ENCODE data around the gene NOL7. TPM values are rescaled to one million over a fixed set of nuclear protein-coding genes. Genes with fewer than 3 reads are reported as not detected.

The NOL7 gene
- 103 and 104 TPM in 2 replicates for total RNA-seq

DNA sequence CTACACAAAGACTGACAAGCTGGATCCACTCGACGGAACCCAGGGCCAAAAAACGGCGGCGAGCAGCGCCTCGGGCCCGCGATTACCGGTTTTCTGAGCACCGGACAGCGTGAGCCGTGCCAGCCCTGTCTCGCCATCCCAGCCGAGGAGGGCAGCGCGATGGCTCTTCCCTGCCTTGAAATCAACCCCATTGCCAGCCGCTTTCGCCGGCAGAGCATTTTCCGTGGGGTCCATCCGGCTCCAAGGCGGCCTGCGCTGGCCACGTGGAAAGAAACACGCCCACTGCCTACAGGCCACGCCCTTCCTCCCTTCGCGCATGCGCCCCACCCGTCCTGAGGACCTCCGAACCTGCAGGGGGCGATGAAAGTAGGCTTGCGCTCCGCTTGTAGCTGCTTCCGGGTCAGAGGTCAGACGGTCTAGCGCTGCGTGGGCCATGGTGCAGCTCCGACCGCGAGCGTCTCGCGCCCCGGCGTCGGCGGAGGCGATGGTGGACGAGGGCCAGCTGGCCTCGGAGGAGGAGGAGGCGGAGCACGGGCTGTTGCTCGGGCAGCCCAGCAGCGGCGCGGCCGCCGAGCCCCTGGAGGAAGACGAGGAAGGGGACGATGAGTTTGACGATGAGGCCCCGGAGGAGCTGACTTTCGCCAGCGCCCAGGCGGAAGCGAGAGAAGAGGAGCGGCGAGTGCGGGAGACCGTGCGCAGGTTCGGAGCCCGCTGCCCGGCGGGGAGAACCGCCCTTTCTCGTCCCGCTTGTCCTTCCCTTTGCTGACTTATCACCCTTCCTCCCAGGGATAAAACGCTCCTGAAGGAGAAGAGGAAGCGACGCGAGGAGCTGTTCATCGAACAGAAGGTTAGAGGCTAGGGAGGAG, at the start of gene NOL7:
Gene NOL7 (plus strand): TSS at position 410 of the 866 bp plus-strand sequence. CDS start 24 bp downstream, at position 434.
- Mint-ChIP-seq H3K27ac (peak within 1 kb of the TSS; percentile 96), H3K27me3 (no peaks in the 10 kb centered on the region), H3K9me3 (no peaks in the 10 kb centered on the region), H3K4me3 (peak within 1 kb of the TSS; percentile 92), H3K4me1 (peaks cover 33% of the 10 kb centered on the region), H3K36me3 (ENCODE audit: low read depth) (peaks cover 39% of the 10 kb centered on the region)
- intact Hi-C loops (cut with micrococcal nuclease) = loop anchor here (1.0 kb wide), 5 partner anchors 41 to 287 kb away; partner anchors contain the start of genes MCUR1, SIRT5 and TBC1D7
- DNase-seq = peak; percentile 100

GRCh38 chr6:13565921-13566320, 49.2 kb upstream of the NOL7 start:
- intact Hi-C loops (cut with micrococcal nuclease) = no loop called here
- no peak for DNase-seq
- Mint-ChIP-seq H3K27me3 (peaks cover 17% of the 10 kb centered on the region), H3K27ac (no peak overlapping the region), H3K36me3 (ENCODE audit: low read depth) (no peaks in the 10 kb centered on the region), H3K4me3 (no peak overlapping the region), H3K4me1 (no peaks in the 10 kb centered on the region), H3K9me3 (no peaks in the 10 kb centered on the region)

- DNase-seq = no peak
- Mint-ChIP-seq H3K9me3 (no peaks in the 10 kb centered on the region), H3K27ac (no peak overlapping the region), H3K4me1 (no peaks in the 10 kb centered on the region), H3K4me3 (no peak overlapping the region), H3K36me3 (ENCODE audit: low read depth) (no peaks in the 10 kb centered on the region), H3K27me3 (peaks cover 17% of the 10 kb centered on the region)
- intact Hi-C loops (cut with micrococcal nuclease) = no loop called here
Observed at GRCh38 chr6:13566500-13566899, 48.6 kb upstream of the NOL7 start.

- Mint-ChIP-seq H3K9me3 (no peaks in the 10 kb centered on the region), H3K4me3 (no peak overlapping the region), H3K27me3 (peaks cover 17% of the 10 kb centered on the region), H3K4me1 (peaks cover 3% of the 10 kb centered on the region), H3K36me3 (ENCODE audit: low read depth) (no peaks in the 10 kb centered on the region), H3K27ac (no peak overlapping the region)
- intact Hi-C loops (cut with micrococcal nuclease) = no loop called here
- no peak for DNase-seq
Observed at GRCh38 chr6:13568970-13569369, 46.2 kb upstream of the NOL7 start.

DNA sequence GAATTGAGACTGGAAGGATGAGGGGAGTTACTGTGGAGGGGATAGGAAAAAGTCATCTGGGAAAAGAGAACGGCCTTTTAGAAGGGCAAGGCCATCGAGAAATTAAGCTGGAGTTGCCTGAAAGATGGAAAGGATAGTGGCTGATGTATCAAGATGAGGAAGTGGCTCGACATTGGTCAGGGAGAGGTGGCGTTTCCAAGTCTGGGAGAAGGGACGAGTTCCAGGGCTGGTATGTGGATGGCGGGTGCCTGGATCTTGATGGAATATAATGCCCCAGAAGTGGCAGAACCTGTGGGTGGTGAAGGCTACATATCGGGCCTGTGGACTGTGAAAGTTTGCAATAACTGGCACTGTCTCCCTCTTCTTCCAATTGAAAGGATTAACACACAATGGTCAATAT, 42.9 kb upstream of the NOL7 start:
- Mint-ChIP-seq H3K9me3 (no peaks in the 10 kb centered on the region), H3K27me3 (peaks cover 5% of the 10 kb centered on the region), H3K27ac (no peak overlapping the region), H3K4me3 (no peak overlapping the region), H3K4me1 (peaks cover 18% of the 10 kb centered on the region), H3K36me3 (ENCODE audit: low read depth) (no peaks in the 10 kb centered on the region)
- no peak for DNase-seq
- intact Hi-C loops (cut with micrococcal nuclease) = no loop called here

DNA sequence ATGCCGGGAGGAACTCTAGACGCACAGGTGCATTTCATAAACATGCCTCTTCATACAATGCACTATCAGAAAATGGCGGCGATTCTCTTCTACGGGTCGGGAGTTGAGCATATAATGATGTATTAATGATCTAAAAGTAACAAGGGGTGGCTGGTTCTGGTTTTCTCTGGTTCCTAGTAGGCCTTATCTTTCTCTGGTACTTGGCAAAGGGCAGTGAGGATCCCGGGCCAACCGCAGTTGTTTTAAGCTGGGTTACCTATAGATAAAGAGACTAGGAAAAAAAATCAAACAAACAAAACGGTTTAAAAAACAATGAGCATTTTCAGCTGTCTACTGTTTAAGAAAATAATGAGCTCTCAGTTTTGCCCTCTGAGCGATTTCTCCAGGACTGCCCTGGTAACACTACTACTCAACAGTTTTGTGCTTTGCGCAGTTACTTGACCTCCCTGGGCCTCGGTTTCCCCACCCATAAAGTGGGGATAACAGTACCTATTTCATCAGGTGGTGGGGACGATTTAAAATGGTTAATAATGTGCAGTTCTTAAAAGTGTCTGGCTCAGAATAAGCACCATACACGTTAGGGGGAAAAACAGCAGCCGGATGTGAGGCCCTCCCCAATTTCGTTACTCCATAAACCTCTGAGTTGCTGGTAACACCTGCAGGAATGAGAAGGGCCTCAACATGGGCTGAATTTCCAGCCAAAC, 42.0 kb upstream of the NOL7 start:
- no peak for DNase-seq
- Mint-ChIP-seq H3K4me1 (peaks cover 18% of the 10 kb centered on the region), H3K4me3 (peak overlapping the region; percentile 97), H3K27me3 (peaks cover 3% of the 10 kb centered on the region), H3K36me3 (ENCODE audit: low read depth) (peaks cover 5% of the 10 kb centered on the region), H3K27ac (no peak overlapping the region), H3K9me3 (no peaks in the 10 kb centered on the region)
- intact Hi-C loops (cut with micrococcal nuclease) = no loop called here

DNA sequence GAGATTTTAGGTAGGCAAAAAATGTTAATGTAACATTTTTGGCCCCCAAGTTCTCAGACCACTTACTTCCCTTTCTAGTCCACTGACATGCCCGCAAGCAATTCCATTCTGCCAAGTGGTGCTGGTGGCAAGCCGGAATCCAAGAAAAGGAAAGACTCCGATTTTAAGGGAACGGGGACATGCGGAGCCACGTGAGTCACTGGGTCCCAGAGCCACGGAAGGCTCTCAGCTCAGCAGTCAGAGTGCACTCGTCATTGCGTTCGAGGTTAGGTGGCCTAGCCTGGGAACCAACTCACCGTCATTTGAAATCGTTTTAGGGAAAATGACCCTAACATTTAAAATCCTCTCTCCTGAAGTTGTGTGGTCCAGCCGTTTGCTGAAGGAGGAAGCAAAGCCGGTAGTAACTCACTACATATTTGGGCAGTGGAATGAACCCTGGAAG, 41.4 kb upstream of the NOL7 start:
- Mint-ChIP-seq H3K4me1 (peaks cover 18% of the 10 kb centered on the region), H3K4me3 (peak overlapping the region; percentile 97), H3K27ac (peak overlapping the region; percentile 65), H3K27me3 (peaks cover under 1% of the 10 kb centered on the region), H3K9me3 (no peaks in the 10 kb centered on the region), H3K36me3 (ENCODE audit: low read depth) (peaks cover 5% of the 10 kb centered on the region)
- intact Hi-C loops (cut with micrococcal nuclease) = loop anchor here (1.0 to 2.0 kb wide), 7 partner anchors 42 to 245 kb away; partner anchors contain the start of genes GFOD1, MCUR1, NOL7 and TBC1D7
- DNase-seq = no peak

GRCh38 chr6:13574149-13574570, 41.0 kb upstream of the NOL7 start:
- peak overlapping the region; percentile 100 for H3K27ac Mint-ChIP-seq
- peak overlapping the region; percentile 97 for H3K4me3 Mint-ChIP-seq
- H3K4me1 Mint-ChIP-seq = peaks cover 18% of the 10 kb centered on the region
- intact Hi-C loops (cut with micrococcal nuclease) = loop anchor here (1.0 to 2.0 kb wide), 7 partner anchors 41 to 246 kb away; partner anchors contain the start of genes GFOD1, MCUR1, NOL7 and TBC1D7
- peak; percentile 97 for DNase-seq
- peaks cover 5% of the 10 kb centered on the region for H3K36me3 Mint-ChIP-seq (ENCODE audit: low read depth)
- H3K27me3 Mint-ChIP-seq = no peaks in the 10 kb centered on the region
- no peaks in the 10 kb centered on the region for H3K9me3 Mint-ChIP-seq

GRCh38 chr6:13574571-13575376, 40.4 kb upstream of the NOL7 start, which contains the start of gene SIRT5:
SIRT5 (plus strand) TSS chr6:13574601; CDS start chr6:13584111, 9,510 bp downstream.
- Mint-ChIP-seq H3K4me3 (peak within 1 kb of the TSS; percentile 97), H3K36me3 (ENCODE audit: low read depth) (peaks cover 8% of the 10 kb centered on the region), H3K9me3 (no peaks in the 10 kb centered on the region), H3K27me3 (no peaks in the 10 kb centered on the region), H3K27ac (peak within 1 kb of the TSS; percentile 100), H3K4me1 (peaks cover 18% of the 10 kb centered on the region)
- DNase-seq = peak; percentile 93
- intact Hi-C loops (cut with micrococcal nuclease) = loop anchor here (1.0 to 2.0 kb wide), 10 partner anchors 41 to 246 kb away; partner anchors contain the start of genes GFOD1, MCUR1, NOL7 and TBC1D7

DNA sequence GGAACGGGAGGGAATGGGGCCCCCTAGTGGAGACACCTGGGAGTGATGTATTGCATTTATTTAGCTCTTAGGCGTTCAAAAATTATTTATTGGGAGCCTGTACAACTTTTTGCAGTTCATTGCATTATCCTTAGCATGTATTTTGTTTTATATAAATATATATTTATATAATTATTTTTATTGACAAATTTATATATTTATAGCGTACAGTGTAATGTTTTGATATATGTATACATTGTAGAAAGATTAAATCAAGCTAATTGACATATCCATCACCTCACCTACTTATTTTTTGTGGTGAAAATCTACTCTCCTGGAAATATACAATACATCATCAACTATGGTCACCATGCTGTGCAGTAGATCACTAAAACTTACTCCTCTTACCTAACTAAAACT, 39.8 kb upstream of the NOL7 start:
- Mint-ChIP-seq H3K27me3 (no peaks in the 10 kb centered on the region), H3K4me1 (peaks cover 18% of the 10 kb centered on the region), H3K36me3 (ENCODE audit: low read depth) (peaks cover 11% of the 10 kb centered on the region), H3K4me3 (peak overlapping the region; percentile 97), H3K27ac (peak overlapping the region; percentile 100), H3K9me3 (no peaks in the 10 kb centered on the region)
- intact Hi-C loops (cut with micrococcal nuclease) = loop anchor here (1.0 to 2.0 kb wide), 4 partner anchors 89 to 239 kb away; partner anchors contain the start of gene GFOD1
- no peak for DNase-seq

GRCh38 chr6:13576017-13576416, 39.1 kb upstream of the NOL7 start:
- Mint-ChIP-seq H3K4me3 (peak overlapping the region; percentile 64), H3K27me3 (no peaks in the 10 kb centered on the region), H3K27ac (no peak overlapping the region), H3K4me1 (peaks cover 18% of the 10 kb centered on the region), H3K9me3 (no peaks in the 10 kb centered on the region), H3K36me3 (ENCODE audit: low read depth) (peaks cover 12% of the 10 kb centered on the region)
- no peak for DNase-seq
- intact Hi-C loops (cut with micrococcal nuclease) = no loop called here

- peaks cover 16% of the 10 kb centered on the region for H3K4me1 Mint-ChIP-seq
Observed at GRCh38 chr6:13577926-13578325, 37.2 kb upstream of the NOL7 start.

GRCh38 chr6:13579911-13580310, 35.2 kb upstream of the NOL7 start:
- no peak overlapping the region for H3K4me3 Mint-ChIP-seq
- intact Hi-C loops (cut with micrococcal nuclease) = no loop called here
- peaks cover 12% of the 10 kb centered on the region for H3K4me1 Mint-ChIP-seq
- peaks cover 28% of the 10 kb centered on the region for H3K36me3 Mint-ChIP-seq (ENCODE audit: low read depth)
- no peaks in the 10 kb centered on the region for H3K27me3 Mint-ChIP-seq
- no peaks in the 10 kb centered on the region for H3K9me3 Mint-ChIP-seq
- DNase-seq = no peak
- H3K27ac Mint-ChIP-seq = no peak overlapping the region

More at GRCh38 chr6:13577926-13578325, 37.2 kb upstream of the NOL7 start:
- Mint-ChIP-seq H3K4me3 (no peak overlapping the region), H3K27ac (no peak overlapping the region), H3K27me3 (no peaks in the 10 kb centered on the region), H3K9me3 (no peaks in the 10 kb centered on the region), H3K36me3 (ENCODE audit: low read depth) (peaks cover 18% of the 10 kb centered on the region)
- no peak for DNase-seq
- intact Hi-C loops (cut with micrococcal nuclease) = no loop called here

Data from activated CD4-positive, alpha-beta T cell treated with anti-CD3 and anti-CD28 coated beads, Interleukin-2, amount 10 ng/mL, durations not matched to agents 24 days and 14 days (primary cell).